GM21381 (cell line): ENCODE results near the gene SULF2.

Source experiments
- ATAC-seq: cut with Tn5 transposase; IDR thresholded peaks from one replicate; pipeline ENCODE4 v1.9.1; 2021; ENCODE audit warnings: mild to moderate bottlenecking, moderate library complexity; ENCODE audit not compliant: unreplicated experiment

Gene SULF2

DNA sequence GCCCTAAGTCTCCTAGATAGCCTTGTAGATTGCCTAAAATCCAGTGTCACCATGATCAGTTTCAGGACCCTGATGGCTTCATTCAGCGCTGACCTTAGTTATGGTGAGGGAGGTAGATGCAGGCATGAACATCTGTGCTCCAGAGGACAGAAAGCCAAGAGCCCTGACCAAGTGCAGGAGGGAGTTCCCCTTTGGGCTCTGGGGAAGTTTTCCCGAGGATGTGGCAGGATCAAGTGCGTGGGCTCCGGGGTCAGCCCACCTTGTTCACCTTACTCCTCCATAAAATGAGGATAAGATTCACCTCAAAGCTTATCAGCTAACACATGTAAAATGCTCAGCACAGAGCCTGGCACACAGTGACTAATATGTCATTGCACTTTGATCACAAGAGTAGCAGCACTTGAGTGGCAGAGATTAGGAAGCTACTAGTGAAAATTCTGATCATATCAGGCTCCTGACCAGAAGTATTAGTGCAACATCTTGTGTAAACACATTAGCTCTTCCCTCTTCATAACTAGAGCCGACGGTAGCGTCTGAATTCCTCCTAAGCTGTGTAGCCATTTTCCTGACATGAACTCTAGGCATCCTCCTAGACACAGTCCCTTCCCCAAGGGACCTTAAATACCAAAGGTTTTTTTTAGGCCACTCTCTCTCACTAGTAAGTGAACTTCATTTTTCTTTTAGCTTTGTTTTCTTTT lies 125.2 kb downstream of the SULF2 start:
- no peak for ATAC-seq

DNA sequence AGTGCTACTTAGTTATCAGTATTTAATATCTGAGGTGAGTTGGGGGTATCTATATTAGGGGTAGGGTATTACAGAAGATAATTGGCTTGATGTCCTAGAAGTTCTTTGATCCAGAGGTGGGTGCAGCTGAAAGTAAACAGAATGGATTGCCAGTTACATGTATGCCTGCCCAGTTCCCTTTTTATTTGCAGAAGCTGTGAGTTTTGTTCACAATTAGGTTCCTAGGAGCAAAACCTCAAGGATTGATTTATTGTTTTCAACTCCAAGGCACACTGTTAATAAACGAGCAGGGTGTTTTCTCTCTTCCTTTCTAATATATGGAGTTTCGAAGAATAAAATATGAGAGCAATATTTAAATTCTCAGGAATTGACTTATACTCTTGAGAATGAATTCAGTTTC lies 129.0 kb downstream of the SULF2 start:
- ATAC-seq, result no peak

DNA sequence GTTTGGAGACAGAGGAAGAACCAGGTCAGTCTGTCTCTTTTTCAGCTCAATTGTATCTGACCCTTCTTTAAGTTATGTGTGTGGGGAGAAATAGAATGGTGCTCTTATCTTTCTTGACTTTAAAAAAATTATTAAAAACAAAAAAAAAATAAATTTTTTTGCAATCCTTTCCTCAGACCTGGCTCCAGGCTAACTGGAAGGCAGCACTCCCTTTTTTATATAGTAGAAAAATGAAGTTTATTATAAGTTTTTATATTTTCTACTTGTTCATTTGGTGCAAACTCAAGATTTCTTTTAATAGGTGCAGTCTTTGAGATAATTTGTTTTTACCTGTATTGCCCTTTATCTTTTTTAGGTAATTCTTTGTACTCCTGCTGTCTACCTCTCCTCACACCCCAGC lies 129.6 kb downstream of the SULF2 start:
- no peak for ATAC-seq

DNA sequence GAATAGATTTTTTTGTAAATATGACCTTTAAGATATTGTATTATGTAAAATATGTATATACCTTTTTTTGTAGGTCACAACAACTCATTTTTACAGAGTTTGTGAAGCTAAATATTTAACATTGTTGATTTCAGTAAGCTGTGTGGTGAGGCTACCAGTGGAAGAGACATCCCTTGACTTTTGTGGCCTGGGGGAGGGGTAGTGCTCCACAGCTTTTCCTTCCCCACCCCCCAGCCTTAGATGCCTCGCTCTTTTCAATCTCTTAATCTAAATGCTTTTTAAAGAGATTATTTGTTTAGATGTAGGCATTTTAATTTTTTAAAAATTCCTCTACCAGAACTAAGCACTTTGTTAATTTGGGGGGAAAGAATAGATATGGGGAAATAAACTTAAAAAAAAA lies 130.9 kb downstream of the SULF2 start:
- ATAC-seq, result no peak

DNA sequence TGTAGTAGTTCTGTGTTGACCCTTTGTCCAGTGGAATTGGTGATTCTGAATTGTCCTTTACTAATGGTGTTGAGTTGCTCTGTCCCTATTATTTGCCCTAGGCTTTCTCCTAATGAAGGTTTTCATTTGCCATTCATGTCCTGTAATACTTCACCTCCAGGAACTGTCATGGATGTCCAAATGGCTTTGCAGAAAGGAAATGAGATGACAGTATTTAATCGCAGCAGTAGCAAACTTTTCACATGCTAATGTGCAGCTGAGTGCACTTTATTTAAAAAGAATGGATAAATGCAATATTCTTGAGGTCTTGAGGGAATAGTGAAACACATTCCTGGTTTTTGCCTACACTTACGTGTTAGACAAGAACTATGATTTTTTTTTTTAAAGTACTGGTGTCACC lies 131.4 kb downstream of the SULF2 start:
- no peak for ATAC-seq

DNA sequence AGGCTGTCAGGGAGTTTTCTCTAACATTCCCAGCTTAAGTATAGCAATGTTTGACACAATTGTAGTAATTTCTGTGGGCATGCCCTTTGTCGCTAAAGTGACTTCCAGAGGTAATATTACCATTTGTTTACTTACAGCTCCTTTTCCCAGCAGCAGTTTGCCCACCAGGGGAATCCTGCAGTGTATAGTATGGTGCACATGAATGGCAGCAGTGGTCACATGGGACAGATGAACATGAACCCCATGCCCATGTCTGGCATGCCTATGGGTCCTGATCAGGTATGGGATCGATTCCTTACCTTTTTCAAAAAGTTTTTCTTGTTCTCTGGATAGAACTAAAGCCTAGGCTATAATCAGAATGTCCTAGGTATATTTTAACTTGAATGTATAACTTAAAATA lies 132.5 kb downstream of the SULF2 start:
- no peak for ATAC-seq

DNA sequence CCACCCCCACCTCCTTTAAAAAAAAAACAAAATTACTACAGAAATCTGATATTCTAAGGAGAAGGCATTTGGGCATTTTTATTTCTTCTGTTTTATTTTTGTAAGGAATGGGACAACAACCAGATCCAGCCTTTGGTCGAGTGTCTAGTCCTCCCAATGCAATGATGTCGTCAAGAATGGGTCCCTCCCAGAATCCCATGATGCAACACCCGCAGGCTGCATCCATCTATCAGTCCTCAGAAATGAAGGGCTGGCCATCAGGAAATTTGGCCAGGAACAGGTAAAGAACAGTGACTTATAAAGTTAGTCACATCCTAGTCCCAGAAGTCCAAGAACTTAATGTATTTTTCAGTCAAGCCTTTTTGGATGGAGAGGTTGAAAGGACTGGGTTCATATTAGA lies 133.0 kb downstream of the SULF2 start:
- ATAC-seq, result no peak

DNA sequence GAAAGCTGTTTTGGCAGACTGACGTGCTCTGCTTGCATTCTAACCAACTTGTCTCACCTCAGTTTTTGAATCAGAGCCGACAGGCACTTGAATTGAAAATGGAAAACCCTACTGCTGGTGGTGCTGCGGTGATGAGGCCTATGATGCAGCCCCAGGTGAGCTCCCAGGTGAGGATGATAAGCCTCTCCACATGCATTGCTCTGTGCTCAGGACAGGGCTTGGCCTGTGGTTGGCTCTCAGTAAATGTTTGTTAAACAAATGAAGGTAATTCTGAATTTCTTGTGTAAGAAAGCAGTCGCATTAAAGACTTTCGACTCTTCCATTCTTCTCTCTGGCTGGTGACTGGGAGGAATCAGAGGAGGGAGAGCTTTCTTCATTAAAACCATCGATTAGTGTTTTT lies 136.3 kb downstream of the SULF2 start:
- ATAC-seq, result no peak

DNA sequence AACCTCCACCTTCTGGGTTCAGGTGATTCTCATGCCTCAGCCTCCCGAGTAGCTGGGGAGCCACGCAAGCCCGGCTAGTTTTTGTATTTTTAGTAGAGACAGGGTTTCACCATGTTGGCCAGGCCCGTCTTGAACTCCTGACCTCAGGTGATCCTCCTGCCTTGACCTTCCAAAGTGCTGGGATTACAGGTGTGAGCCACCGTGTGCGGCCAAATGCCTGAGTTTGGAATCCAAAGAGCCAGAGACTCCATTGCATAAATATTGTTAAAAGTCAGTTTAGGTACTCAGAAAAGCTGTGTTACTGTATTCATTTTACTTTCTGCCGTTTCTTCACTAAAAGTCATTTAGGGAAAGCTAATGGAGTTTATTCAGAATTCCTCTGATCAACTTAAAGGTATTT lies 137.3 kb downstream of the SULF2 start:
- ATAC-seq, result no peak

DNA sequence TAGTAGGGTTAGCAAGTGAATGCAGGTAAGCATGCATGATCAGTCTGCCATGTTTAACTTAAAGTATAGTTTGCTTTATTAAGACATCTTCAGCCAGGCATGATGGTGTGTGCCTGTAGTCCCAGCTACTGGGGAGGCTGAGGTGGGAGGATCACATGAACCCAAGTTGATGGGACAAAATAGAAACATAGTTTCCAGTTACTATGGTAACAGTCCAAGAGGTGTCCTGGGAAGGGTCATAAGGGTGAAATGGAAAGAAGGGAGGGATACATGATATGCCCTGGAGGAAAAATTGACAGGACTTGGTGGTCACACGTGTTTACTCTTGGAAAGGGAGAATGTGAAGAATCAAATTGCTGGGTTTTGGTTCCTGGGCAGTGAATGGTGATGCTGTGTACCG lies 139.6 kb downstream of the SULF2 start:
- no peak for ATAC-seq

DNA sequence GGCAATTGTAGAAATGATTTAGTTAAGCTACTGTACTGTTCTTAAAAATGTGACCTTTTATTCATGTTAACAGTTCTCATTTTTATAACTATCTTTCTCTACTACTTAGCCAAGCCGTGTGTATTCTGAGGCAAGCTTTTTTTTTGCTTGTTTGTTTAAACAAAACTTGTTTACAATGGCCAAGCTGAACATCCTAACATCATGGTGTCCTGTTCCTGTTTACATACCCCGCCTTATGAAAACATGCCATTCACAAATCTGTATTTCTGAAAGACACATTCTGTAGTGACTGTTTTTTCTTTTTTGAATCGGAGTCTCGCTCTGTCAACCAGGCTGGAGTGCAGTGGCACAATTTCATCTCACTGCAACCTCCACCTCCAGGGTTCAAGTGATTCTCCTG lies 142.7 kb downstream of the SULF2 start:
- no peak for ATAC-seq

DNA sequence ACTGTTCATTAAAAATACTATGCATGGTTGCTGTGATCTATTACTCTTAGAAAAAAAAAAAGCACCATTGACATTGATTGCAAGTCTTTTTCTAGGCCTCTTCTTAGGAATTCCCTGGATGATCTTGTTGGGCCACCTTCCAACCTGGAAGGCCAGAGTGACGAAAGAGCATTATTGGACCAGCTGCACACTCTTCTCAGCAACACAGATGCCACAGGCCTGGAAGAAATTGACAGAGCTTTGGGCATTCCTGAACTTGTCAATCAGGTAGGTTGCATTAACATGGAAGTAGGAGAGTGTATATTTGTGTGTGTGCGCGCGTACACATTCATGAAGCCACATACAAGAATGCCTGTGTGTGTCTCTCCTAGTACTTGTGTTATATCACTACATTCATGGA lies 143.2 kb downstream of the SULF2 start:
- ATAC-seq, result no peak

DNA sequence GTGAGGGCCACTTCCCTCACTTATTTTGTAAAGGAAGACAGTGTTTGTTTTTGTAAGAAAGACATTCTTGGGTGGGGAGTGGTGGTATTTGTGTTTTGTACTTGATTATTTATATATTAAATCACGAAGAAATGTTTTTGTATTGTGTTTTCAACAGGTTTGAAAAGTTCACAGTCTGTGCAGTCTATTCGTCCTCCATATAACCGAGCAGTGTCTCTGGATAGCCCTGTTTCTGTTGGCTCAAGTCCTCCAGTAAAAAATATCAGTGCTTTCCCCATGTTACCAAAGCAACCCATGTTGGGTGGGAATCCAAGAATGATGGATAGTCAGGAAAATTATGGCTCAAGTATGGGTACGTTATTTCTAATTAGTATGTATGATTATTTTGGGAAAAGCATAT lies 146.4 kb downstream of the SULF2 start:
- no peak for ATAC-seq

DNA sequence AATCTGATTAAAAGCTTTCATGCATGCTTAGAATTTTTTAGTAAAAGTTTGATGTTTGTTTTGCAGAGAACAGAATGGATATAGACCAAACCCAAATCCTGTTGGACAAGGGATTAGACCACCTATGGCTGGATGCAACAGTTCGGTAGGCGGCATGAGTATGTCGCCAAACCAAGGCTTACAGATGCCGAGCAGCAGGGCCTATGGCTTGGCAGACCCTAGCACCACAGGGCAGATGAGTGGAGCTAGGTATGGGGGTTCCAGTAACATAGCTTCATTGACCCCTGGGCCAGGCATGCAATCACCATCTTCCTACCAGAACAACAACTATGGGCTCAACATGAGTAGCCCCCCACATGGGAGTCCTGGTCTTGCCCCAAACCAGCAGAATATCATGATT lies 150.0 kb downstream of the SULF2 start:
- no peak for ATAC-seq

DNA sequence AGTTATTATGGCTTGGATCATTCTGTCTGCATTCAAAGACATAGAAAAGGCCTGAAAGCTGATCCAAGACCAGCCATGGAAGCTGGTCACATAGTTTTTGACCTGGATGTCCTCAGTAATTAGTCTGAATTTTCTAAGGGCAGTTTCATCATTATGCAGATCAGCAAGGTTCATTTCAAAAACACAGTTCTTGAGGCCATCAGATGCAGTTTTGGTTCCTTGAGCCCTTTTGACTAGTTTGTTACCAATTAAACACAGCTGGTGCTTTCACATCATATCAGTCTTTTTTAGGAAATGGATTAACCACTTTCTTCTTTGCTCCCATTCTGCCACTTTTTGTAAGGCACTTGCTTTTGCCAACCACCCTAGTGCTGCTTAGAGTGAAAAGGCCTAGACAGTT lies 154.2 kb downstream of the SULF2 start:
- ATAC-seq, result no peak

DNA sequence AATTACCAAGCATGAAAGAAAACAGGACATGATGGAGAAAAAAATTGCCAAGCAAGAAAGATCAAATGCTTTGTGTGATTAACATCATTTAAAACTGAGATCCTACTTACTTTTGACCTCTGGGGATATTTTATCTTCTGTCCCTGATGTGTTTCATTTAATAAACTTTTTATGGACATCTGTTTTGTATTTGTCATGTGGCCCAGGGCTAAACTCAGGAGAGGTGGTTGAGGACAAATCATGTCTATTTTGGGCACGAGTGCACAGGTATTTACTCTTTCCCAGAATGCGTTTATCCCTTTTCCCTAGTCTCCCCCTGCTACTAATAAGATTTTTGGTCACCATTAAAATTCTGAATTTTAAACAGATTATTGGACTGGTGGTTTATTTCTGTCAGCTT lies 155.4 kb downstream of the SULF2 start:
- ATAC-seq, result no peak

DNA sequence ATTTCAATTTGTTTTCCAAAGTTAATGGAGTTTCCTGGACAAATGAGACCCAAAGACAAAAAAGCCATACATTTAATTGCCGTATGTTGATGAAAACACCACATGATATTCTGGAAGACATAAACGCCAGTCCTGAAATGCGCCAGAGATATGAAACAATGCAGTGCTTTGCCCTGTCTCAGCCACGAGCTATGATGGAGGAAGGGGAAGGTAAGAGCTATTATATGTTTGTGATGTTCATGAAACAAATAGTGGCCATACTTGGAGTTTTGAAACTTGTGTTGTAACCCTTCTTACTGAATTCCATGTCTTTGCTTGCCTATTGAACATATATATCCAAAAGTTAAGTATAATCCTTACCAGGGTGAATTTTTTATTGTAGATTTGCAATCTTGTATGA lies 157.7 kb downstream of the SULF2 start:
- ATAC-seq, result no peak

DNA sequence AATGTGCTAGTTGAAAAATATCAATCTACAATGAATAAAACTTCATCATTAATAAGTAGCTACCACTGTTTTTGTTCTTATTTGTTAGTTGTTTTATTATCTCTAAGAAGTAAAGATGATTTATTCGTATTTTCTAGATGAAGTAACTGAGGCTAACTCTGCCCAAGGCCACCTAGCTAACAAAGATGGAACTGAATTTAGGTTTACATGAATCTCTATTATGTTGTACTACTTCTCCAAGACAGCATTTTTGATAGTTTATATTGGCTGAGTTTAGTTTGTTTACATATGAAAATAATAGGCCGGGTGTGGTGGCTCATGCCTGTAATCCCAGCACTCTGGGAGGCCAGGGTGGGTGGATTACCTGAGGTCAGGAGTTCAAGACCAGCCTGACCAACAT lies 162.1 kb downstream of the SULF2 start:
- ATAC-seq, result no peak

DNA sequence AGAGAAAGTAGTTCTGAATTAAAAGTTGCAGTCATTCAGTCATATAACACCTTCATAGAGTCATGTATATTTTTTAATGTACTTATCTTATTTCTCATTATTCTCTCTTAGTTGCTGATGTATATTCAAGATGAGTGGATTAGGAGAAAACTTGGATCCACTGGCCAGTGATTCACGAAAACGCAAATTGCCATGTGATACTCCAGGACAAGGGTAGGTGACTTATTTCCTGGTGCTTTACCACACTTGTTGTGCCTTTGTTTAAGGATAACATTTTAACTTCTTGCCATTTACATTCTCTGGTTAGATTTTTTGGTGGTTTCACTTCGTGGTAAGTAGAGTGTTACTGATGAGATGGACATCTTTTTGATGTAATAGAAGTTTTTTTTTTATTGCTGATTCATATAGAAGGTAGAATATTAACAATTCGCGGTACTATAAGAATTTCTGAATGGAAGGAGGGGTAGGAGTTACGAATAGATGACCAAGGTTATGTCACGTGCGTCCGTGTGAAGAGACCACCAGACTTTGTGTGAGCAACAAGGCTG lies 163.1 kb downstream of the SULF2 start:
- no peak for ATAC-seq

DNA sequence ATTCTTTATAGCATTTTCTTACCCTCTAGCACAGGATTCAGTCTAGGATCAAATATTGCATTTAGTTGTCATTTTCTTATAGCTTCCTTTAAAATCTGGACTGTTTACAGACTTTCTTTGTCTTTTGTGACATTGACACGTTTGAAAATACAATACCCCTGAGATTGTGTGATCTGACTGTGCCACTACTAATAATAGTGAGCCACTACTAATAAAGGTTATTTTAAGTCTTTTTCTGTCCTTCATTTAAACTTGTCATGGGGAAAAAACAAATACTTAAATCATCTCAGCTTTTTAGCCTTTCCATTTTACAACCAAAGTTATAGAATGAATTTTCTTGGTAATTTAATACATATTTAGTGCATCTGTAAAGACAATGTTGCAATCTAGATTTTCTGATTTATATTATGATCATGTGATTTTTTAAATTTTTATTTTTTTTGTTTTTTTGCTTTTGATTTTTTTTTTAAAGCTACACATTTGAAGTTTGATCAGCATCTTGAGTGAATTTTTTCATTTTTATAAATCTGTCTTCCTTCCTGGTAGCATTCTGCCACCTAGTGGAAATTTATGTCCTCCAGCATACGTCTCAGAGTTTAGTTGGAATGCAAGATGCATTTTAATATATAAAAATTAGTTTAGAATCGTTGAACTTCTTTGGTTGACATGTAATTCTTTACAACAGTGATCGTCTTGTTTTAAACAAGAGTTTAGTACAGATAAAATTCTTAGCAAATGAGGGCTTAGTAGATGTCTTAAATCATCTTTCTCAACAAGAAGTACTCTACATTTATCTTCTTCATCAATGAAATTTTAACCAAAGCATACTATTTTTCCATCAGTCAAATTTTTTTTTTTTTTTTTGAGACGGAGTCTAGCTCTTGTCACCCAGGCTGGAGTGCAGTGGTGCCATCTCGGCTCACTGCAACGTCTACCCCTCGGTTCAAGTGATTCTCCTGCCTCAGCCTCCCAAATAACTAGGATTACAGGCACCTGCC lies 164.2 kb downstream of the SULF2 start:
- ATAC-seq, result no peak

DNA sequence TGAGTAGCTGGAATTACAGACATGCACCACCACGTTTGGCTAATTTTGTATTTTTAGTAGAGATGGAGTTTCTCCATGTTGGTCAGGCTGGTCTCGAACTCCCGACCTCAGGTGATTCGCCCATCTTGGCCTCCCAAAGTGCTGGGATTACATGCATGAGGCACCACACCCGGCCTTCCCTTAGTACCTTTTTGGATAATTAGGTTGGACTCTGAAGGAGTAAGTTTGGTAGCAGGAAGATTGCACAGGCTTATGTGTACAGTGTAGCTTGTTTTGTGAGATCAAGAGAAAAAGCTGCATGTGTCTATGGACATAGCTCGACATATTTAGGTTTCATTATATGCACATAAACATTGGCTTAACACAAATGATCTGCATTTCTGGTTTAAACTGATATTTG lies 166.8 kb downstream of the SULF2 start:
- no peak for ATAC-seq

DNA sequence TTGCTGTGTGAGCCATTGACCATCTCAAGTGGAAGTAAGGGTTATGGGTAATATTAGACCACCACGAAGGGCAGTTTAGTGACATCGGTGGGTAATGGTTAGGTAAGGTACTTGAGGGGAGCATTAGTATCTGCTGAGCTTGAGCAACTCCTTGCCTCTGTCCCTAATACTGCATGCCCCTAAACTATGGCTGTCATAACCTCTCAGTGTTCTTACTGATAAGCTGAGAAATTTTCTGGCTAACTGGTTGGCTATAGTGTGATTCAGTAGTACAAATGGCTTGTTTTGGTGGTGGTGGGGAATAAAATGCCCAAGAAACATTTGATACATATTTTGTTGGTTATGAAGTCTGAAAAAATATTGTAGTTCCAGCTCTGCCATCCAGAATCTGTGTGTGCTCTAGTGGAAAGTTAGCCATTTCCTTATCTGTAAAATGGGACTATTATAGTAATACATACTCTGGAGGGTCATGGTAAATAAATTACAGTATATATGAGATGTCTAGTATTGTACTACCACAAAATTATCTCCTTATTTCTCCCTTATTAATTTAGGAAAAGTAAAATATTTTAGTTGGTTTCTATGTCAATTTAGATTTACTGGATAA lies 170.5 kb downstream of the SULF2 start:
- no peak for ATAC-seq
